ENCODE results near the gene GLB1L2.

GLB1L2 gene

GRCh38 chr11:134385171-134385570, 53.4 kb downstream of the GLB1L2 start:
- DNase-seq (ENCODE audit: low spot score): no peak
- TF ChIP-seq, protein P1, sequence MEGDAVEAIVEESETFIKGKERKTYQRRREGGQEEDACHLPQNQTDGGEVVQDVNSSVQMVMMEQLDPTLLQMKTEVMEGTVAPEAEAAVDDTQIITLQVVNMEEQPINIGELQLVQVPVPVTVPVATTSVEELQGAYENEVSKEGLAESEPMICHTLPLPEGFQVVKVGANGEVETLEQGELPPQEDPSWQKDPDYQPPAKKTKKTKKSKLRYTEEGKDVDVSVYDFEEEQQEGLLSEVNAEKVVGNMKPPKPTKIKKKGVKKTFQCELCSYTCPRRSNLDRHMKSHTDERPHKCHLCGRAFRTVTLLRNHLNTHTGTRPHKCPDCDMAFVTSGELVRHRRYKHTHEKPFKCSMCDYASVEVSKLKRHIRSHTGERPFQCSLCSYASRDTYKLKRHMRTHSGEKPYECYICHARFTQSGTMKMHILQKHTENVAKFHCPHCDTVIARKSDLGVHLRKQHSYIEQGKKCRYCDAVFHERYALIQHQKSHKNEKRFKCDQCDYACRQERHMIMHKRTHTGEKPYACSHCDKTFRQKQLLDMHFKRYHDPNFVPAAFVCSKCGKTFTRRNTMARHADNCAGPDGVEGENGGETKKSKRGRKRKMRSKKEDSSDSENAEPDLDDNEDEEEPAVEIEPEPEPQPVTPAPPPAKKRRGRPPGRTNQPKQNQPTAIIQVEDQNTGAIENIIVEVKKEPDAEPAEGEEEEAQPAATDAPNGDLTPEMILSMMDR (IDR thresholded peaks at IDR 0.05; ENCODE audit: extremely low read depth, missing control alignments): no peak

- DNase-seq (ENCODE audit: low spot score): no peak
Measured at GRCh38 chr11:134385774-134386565, 54.2 kb downstream of the GLB1L2 start.

GRCh38 chr11:134386945-134387344, 55.2 kb downstream of the GLB1L2 start:
- DNase-seq (ENCODE audit: low spot score): no peak
- TF ChIP-seq, protein P1 (IDR thresholded peaks at IDR 0.05; ENCODE audit: extremely low read depth, missing control alignments): no peak

More at GRCh38 chr11:134385774-134386565, 54.2 kb downstream of the GLB1L2 start:
- TF ChIP-seq, protein P1 (IDR thresholded peaks at IDR 0.05; ENCODE audit: extremely low read depth, missing control alignments): no peak

DNA sequence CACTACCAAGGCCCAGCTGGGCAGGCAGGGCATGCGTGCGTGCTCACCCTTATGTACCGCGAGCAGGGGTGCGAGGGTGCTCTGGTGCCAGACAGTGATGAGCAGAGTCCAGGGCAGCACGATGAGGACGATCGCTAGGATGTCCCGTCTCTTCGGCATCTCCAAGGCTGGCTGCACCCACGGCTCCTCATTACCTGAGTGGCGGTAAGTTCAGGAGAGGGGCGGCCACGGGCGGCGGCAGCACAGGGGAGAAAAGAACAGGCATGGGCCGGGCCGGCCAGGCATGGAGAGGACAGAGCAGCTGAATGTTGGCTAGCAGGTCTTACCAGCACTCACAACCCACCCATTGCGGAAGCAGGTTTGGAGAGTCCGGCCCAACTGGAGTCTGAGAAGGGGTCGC, 55.7 kb downstream of the GLB1L2 start:
- TF ChIP-seq, protein P1 (IDR thresholded peaks at IDR 0.05; ENCODE audit: extremely low read depth, missing control alignments): no peak
- DNase-seq (ENCODE audit: low spot score): no peak

DNA sequence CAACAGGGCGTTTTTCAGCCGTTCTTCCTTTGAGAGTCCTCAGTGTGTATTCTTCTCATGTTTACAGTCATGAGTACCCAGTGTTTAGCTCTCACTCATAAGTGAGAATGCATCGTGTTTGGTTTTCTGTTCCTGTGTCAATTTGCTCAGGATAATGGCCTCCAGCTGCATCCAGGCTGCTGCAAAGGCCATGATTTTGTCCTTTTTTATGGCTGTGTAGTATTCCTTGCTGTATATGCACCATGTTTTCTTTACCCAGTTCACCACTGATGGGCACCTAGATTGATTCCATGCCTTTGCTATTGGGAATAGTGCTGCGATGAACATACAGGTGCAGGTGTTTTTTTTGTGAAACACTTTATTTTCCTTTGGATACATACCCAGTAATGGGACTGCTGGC, 56.8 kb downstream of the GLB1L2 start:
- TF ChIP-seq, protein P1 (IDR thresholded peaks at IDR 0.05; ENCODE audit: extremely low read depth, missing control alignments): no peak
- no peak for DNase-seq (ENCODE audit: low spot score)

DNA sequence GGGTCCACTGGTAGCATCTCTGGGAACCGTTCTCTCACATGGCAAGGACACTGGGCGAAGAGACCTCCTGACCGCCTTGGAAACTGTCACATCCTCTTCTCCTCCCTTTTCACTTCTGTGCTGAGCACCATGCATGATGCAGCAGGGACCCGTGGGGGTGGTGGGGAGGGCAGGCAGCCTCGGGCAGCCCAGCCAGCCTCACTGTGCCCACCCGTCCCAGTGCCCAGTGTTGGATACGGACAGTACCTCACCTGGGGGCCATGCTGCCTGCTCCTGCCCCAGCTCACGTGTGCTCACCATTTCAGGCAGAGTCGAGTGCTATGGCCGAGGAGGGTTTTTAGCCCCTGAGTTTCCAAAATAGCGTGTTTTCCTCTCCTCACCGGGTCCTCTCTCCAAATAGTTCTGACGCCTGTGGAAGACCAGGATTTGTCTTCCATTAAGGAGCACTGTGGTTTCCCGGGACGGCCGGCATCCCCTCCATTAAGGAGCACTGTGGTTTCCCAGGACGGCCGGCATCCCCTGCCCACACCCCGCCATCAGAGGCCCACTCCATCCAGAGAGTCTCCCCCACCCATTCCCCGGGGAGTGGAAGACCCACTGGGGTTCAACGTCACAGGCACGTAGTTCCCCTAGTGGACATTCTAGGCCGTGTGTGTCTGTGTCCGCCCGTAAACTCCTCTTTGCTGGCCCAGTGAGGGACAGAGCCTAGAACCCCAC, 57.8 kb downstream of the GLB1L2 start:
- DNase-seq (ENCODE audit: low spot score): no peak
- TF ChIP-seq, protein P1 (IDR thresholded peaks at IDR 0.05; ENCODE audit: extremely low read depth, missing control alignments): no peak
